GM12892 (cell line): ENCODE results near the gene LNX2.

Experiments
- POLR2A ChIP-seq: IDR thresholded peaks from 2 replicates; pipeline ENCODE4 v1.6.1; 2011; ENCODE audit warnings: low read depth, low read length, control low read depth
- POLR2AphosphoS5 ChIP-seq: IDR thresholded peaks from 2 replicates; pipeline ENCODE4 v1.6.1; 2011; ENCODE audit warnings: low read depth, low read length, control low read depth

GRCh38 chr13:27583645-27584044 lies 36.7 kb downstream of the LNX2 start:
- TF ChIP-seq POLR2A (no peak), POLR2AphosphoS5 (no peak)
